EL (cell line): ENCODE data around the gene CRX.
"Not testable (repeated sequence)": the region's sequence is repeated elsewhere in the genome, so short reads cannot be mapped to it uniquely, and the experiment has no call there.

Source experiments
- DNase-seq: peaks from one replicate; pipeline ENCODE4 v3.0.0-alpha.2; 2016

CRX gene

GRCh38 chr19:47821460-47822020 is at the start of gene CRX:
TSS of gene CRX (plus strand) at chr19:47821937. CDS start at chr19:47834444, 12,507 bp downstream.
- no peak for DNase-seq

- DNase-seq, result no peak
Measured at GRCh38 chr19:47776568-47776967, 45.2 kb upstream of the CRX start.

GRCh38 chr19:47777245-47778048 is 44.3 kb upstream of the CRX start:
- DNase-seq, result not testable (repeated sequence)

- DNase-seq, result peak; percentile 66
Measured at GRCh38 chr19:47778049-47778953, 43.4 kb upstream of the CRX start, which contains the start of gene SELENOW. TSS of gene SELENOW (plus strand) at chr19:47778703. CDS start at chr19:47778786, 83 bp downstream.

- no peak for DNase-seq
Measured at GRCh38 chr19:47778954-47779351, 42.8 kb upstream of the CRX start.

- no peak for DNase-seq
Measured at GRCh38 chr19:47779524-47780214, 42.1 kb upstream of the CRX start.

GRCh38 chr19:47780215-47780551 is 41.6 kb upstream of the CRX start:
- no peak for DNase-seq

- no peak for DNase-seq
Measured at GRCh38 chr19:47781590-47782262, 40.0 kb upstream of the CRX start.

- DNase-seq, result no peak
Measured at GRCh38 chr19:47786566-47786965, 35.2 kb upstream of the CRX start.

- not testable (repeated sequence) for DNase-seq
Measured at GRCh38 chr19:47787307-47787706, 34.4 kb upstream of the CRX start.

- not testable (repeated sequence) for DNase-seq
Measured at GRCh38 chr19:47789811-47790210, 31.9 kb upstream of the CRX start.

GRCh38 chr19:47790398-47790814 is 31.3 kb upstream of the CRX start:
- peak; percentile 71 for DNase-seq

- no peak for DNase-seq
Measured at GRCh38 chr19:47792616-47793015, 29.1 kb upstream of the CRX start.

- no peak for DNase-seq
Measured at GRCh38 chr19:47794526-47794925, 27.2 kb upstream of the CRX start.

GRCh38 chr19:47796785-47797184 is 25.0 kb upstream of the CRX start:
- DNase-seq, result no peak

GRCh38 chr19:47797996-47798903 is 23.5 kb upstream of the CRX start:
- no peak for DNase-seq

- DNase-seq, result no peak
Measured at GRCh38 chr19:47798904-47799266, 22.9 kb upstream of the CRX start.

GRCh38 chr19:47801270-47801669 is 20.5 kb upstream of the CRX start:
- DNase-seq, result no peak

GRCh38 chr19:47802521-47803043 is 19.2 kb upstream of the CRX start:
- DNase-seq, result no peak

GRCh38 chr19:47803148-47803547 is 18.6 kb upstream of the CRX start:
- not testable (repeated sequence) for DNase-seq

GRCh38 chr19:47803671-47804070 is 18.1 kb upstream of the CRX start:
- DNase-seq, result not testable (repeated sequence)
